IMR-90 (cell line): Measurements from ENCODE around the gene PPP1R2. TPM values are rescaled to one million over a fixed set of nuclear protein-coding genes. Genes with fewer than 3 reads are reported as not detected.

ENCODE experiments used
- ATAC-seq: fragments of 200-7000 bp; cut with Tn5 transposase; 2 replicates; pipeline ENCODE4 v1.9.1; 2020; ENCODE audit warnings: low read depth, mild to moderate bottlenecking, moderate library complexity
- BruUV-seq: library from RNA; stranded (reverse); fragments of 400-500 nt; replicated peaks from 2 replicates; lab custom pipeline; 2021; lab: Mats Ljungman, UMichigan
- CTCF ChIA-PET: fragments of 300-600 bp; formaldehyde crosslinking; extraction: SDS; loops from one replicate; lab custom pipeline; 2021; ENCODE audit warnings: antibody characterized with exemption; lab: Yijun Ruan, JAX
- POLR2A ChIA-PET: fragments of 300-600 bp; sonication (Branson Sonifier 250); formaldehyde crosslinking; loops from one replicate; lab custom pipeline; 2022; ENCODE audit warnings: antibody characterized with exemption; ENCODE audit not compliant: unreplicated experiment; lab: Charles Lee
- DNase-seq: peaks from one replicate; pipeline ENCODE4 v3.0.0; 2013
- H2AFZ ChIP-seq: replicated peaks from 2 replicates; pipeline ENCODE3; 2013; ENCODE audit warnings: low read length, mild to moderate bottlenecking; ENCODE audit not compliant: poor library complexity
- H2AK5ac ChIP-seq: 2 replicates; pipeline ENCODE4 v1.6.1; 2013; ENCODE audit warnings: low read depth, low read length, inconsistent platforms
- H2AK9ac ChIP-seq: replicated peaks from 2 replicates; pipeline ENCODE3; 2013; ENCODE audit warnings: mild to moderate bottlenecking, low read depth, low read length, moderate library complexity; ENCODE audit not compliant: poor library complexity
- H2BK120ac ChIP-seq: 2 replicates; pipeline ENCODE4 v1.6.1; 2013; ENCODE audit warnings: low read depth, low read length, inconsistent platforms
- H2BK15ac ChIP-seq: 3 replicates; pipeline ENCODE4 v1.6.1; 2013; ENCODE audit warnings: low read depth, low read length, inconsistent platforms
- H2BK20ac ChIP-seq: 2 replicates; pipeline ENCODE4 v1.6.1; 2013; ENCODE audit warnings: low read depth, mild to moderate bottlenecking, inconsistent platforms, low read length, moderate library complexity
- H2BK5ac ChIP-seq: 2 replicates; pipeline ENCODE4 v1.6.1; 2013; ENCODE audit warnings: mild to moderate bottlenecking, low read depth, low read length, inconsistent platforms; ENCODE audit not compliant: poor library complexity, severe bottlenecking
- H3K14ac ChIP-seq: replicated peaks from 2 replicates; pipeline ENCODE4 v1.6.1; 2013; ENCODE audit warnings: low read depth, low read length, inconsistent platforms
- H3K18ac ChIP-seq: 2 replicates; pipeline ENCODE4 v1.6.1; 2013; ENCODE audit warnings: low read depth, low read length, control low read depth
- H3K23ac ChIP-seq: 2 replicates; pipeline ENCODE4 v1.6.1; 2013; ENCODE audit warnings: low read depth, low read length, inconsistent platforms
- H3K27ac ChIP-seq: 2 replicates; pipeline ENCODE4 v1.5.1; 2013; ENCODE audit warnings: mild to moderate bottlenecking, control low read depth, low read length; ENCODE audit not compliant: insufficient read depth
- H3K27me3 ChIP-seq: 2 replicates; pipeline ENCODE4 v1.6.1; 2013; ENCODE audit warnings: low read length; ENCODE audit not compliant: control insufficient read depth, insufficient read depth
- H3K36me3 ChIP-seq: 2 replicates; pipeline ENCODE4 v1.6.1; 2013; ENCODE audit warnings: low read length, mixed read lengths; ENCODE audit not compliant: control insufficient read depth, insufficient read depth
- H3K4ac ChIP-seq: 2 replicates; pipeline ENCODE4 v1.6.1; 2013; ENCODE audit warnings: low read depth, low read length, inconsistent platforms
- H3K4me1 ChIP-seq: 2 replicates; pipeline ENCODE4 v1.6.1; 2013; ENCODE audit warnings: low read length, mixed read lengths; ENCODE audit not compliant: control insufficient read depth, insufficient read depth
- H3K4me2 ChIP-seq: 2 replicates; pipeline ENCODE4 v1.6.1; 2013; ENCODE audit warnings: low read depth, mild to moderate bottlenecking, control low read depth, low read length, moderate library complexity
- H3K4me3 ChIP-seq: 2 replicates; pipeline ENCODE4 v1.5.1; 2013; ENCODE audit warnings: low read depth, mild to moderate bottlenecking, control low read depth, low read length, moderate library complexity; ENCODE audit not compliant: insufficient read depth
- H3K56ac ChIP-seq: 2 replicates; pipeline ENCODE4 v1.6.1; 2013; ENCODE audit warnings: low read length, inconsistent platforms; ENCODE audit not compliant: insufficient read depth; ENCODE audit errors: extremely low read depth
- H3K79me1 ChIP-seq, 2 experiments: 2 replicates each; pipeline ENCODE4 v1.6.1; 2013; ENCODE audit warnings: low read length in 2 of 2, inconsistent platforms in 1 of 2, low read depth in 1 of 2
- H3K9ac ChIP-seq: 2 replicates; pipeline ENCODE4 v1.6.1; 2013; ENCODE audit warnings: low read depth, low read length, control low read depth
- H3K9me1 ChIP-seq: 2 replicates; pipeline ENCODE4 v1.6.1; 2013; ENCODE audit warnings: low read length, inconsistent platforms; ENCODE audit not compliant: insufficient read depth
- H3K9me3 ChIP-seq: 2 replicates; pipeline ENCODE4 v1.6.1; 2013; ENCODE audit warnings: low read length; ENCODE audit not compliant: control insufficient read depth, insufficient read depth
- H4K20me1 ChIP-seq: 2 replicates; pipeline ENCODE4 v1.6.1; 2013; ENCODE audit warnings: low read length, inconsistent platforms; ENCODE audit not compliant: insufficient read depth
- H4K5ac ChIP-seq: 2 replicates; pipeline ENCODE4 v1.6.1; 2013; ENCODE audit warnings: mild to moderate bottlenecking, low read depth, low read length, control low read depth
- H4K8ac ChIP-seq, 2 experiments: 2 replicates each; pipeline ENCODE4 v1.6.1; 2013; ENCODE audit warnings: low read depth in 2 of 2, low read length in 2 of 2, control low read depth in 1 of 2, inconsistent platforms in 1 of 2
- H4K91ac ChIP-seq: 2 replicates; pipeline ENCODE4 v1.6.1; 2013; ENCODE audit warnings: low read depth, low read length, inconsistent platforms; ENCODE audit not compliant: insufficient read depth
- BHLHE40 ChIP-seq: fragments of 150-350 bp; IDR thresholded peaks from 2 replicates; pipeline ENCODE4 v1.6.1; 2016; ENCODE audit warnings: mild to moderate bottlenecking, low read depth, low read length
- CEBPB ChIP-seq: IDR thresholded peaks from 2 replicates; pipeline ENCODE4 v1.6.1; 2012; ENCODE audit warnings: low read depth, low read length, improper control_type of control experiment
- CHD1 ChIP-seq: IDR thresholded peaks from 2 replicates; pipeline ENCODE4 v1.6.1; 2012; ENCODE audit warnings: low read depth, low read length, improper control_type of control experiment
- FOS ChIP-seq: fragments of 150-350 bp; IDR thresholded peaks from 2 replicates; pipeline ENCODE4 v1.6.1; 2016; ENCODE audit warnings: low read depth, low read length
- MAFK ChIP-seq: IDR thresholded peaks from 2 replicates; pipeline ENCODE4 v1.6.1; 2012; ENCODE audit warnings: low read depth, low read length, improper control_type of control experiment
- MAZ ChIP-seq: IDR thresholded peaks from 2 replicates; pipeline ENCODE4 v1.6.1; 2012; ENCODE audit warnings: low read depth, mild to moderate bottlenecking, low read length, improper control_type of control experiment, moderate library complexity, borderline replicate concordance
- MXI1 ChIP-seq: IDR thresholded peaks from 2 replicates; pipeline ENCODE4 v1.6.1; 2012; ENCODE audit warnings: low read depth, mild to moderate bottlenecking, low read length, moderate library complexity, borderline replicate concordance
- NFE2L2 ChIP-seq: fragments of 150-350 bp; IDR thresholded peaks from 2 replicates; pipeline ENCODE4 v1.6.1; 2016; ENCODE audit warnings: low read depth, mild to moderate bottlenecking, low read length
- POLR2A ChIP-seq: IDR thresholded peaks from 2 replicates; pipeline ENCODE4 v1.6.1; 2012; ENCODE audit warnings: mild to moderate bottlenecking, low read depth, low read length
- RAD21 ChIP-seq: IDR thresholded peaks from 2 replicates; pipeline ENCODE4 v1.6.1; 2012; ENCODE audit warnings: low read length, improper control_type of control experiment
- RCOR1 ChIP-seq: IDR thresholded peaks from 2 replicates; pipeline ENCODE4 v1.6.1; 2012; ENCODE audit warnings: mild to moderate bottlenecking, low read length, improper control_type of control experiment; ENCODE audit not compliant: insufficient replicate concordance
- RFX5 ChIP-seq: IDR thresholded peaks from 2 replicates; pipeline ENCODE4 v1.8.0; 2012; ENCODE audit warnings: low read depth, mild to moderate bottlenecking, low read length, moderate library complexity
- SMC3 ChIP-seq: fragments of 150-350 bp; IDR thresholded peaks from 2 replicates; pipeline ENCODE4 v1.6.1; 2016; ENCODE audit warnings: low read depth, mild to moderate bottlenecking, antibody characterized with exemption, low read length, moderate library complexity
- WGBS, 2 experiments: methylation state at CpG; one replicate each; pipeline versions ENCODE4 v1.1.5 to v1.1.7; 2013; ENCODE audit warnings: missing lambda C conversion rate in 2 of 2; ENCODE audit not compliant: insufficient read length in 1 of 2; ENCODE audit errors: extremely low coverage in 2 of 2; 5-methylcytosine and 5-hydroxymethylcytosine counted together
- dilution Hi-C: fragments of 300-500 bp; cut with HindIII; formaldehyde crosslinking; loops from one replicate; pipeline ENCODE4 v1.14.3; 2018; ENCODE audit warnings: low sequenced_read_pairs; ENCODE audit not compliant: unreplicated experiment
- in situ Hi-C: fragments of 300-500 bp; cut with MboI; formaldehyde crosslinking; loops from 3 replicates; pipeline ENCODE4 v1.14.3; 2019; ENCODE audit warnings: low sequenced_read_pairs, inconsistent platforms, mixed read lengths
- intact Hi-C: fragments of 100-400 bp; cut with micrococcal nuclease; formaldehyde crosslinking; loops from 2 replicates; pipeline ENCODE4 v1.10.0; 2022
- polyA plus RNA-seq, 3 experiments: library from polyadenylated mRNA; depleted of rRNA; stranded (reverse); fragments of >200 nt; gene quantifications; 2 replicates each; pipeline ENCODE4 v1.2.3, GENCODE V29; 2012; ENCODE audit warnings: low replicate concordance in 1 of 3
- total RNA-seq: library from RNA; depleted of rRNA; stranded (reverse); fragments of >200 nt; gene quantifications from 2 replicates; pipeline ENCODE4 v1.2.3, GENCODE V29; 2012
- TF ChIP-seq, protein P1 (sequence below): fragments of 150-350 bp; IDR thresholded peaks from 2 replicates; pipeline ENCODE4 v1.6.1; 2017; ENCODE audit warnings: mild to moderate bottlenecking, antibody characterized with exemption, low read length, low read depth
- TF ChIP-seq, protein P2 (sequence below): fragments of 150-350 bp; IDR thresholded peaks from 2 replicates; pipeline ENCODE4 v1.6.1; 2016; ENCODE audit warnings: low read depth, mild to moderate bottlenecking, low read length, moderate library complexity, borderline replicate concordance
- TF ChIP-seq, protein P3 (sequence below): conservative IDR thresholded peaks from 2 replicates; pipeline ENCODE4 v1.5.1; 2012; ENCODE audit warnings: mild to moderate bottlenecking, low read depth, low read length, improper control_type of control experiment

The PPP1R2 gene
- total and polyA plus RNA-seq, 2 of the 4 experiments (the other 2 are of a cell fraction), result 9.2 to 36.0 TPM

DNA sequence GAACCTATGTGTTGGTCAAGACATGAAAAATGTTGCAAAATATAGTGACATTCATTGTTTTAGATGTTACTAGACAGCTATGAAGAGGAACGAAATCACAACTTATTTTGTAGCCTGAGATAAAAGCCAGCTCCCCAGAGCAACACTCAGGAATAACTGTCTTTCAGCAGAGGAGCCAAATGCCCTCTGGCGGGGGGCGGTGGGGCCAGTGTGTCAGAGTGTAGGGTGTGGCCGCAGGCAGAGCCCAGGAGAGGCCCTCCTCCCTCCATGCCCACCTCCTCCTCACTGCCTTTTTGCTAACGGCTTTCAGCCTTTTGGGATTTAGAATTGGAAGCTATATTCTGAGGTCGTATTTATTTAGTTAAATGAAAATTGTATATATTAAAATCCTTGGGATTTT lies 23.7 kb upstream of the PPP1R2 start:
- TF ChIP-seq CEBPB (no peak), MAZ (no peak), RCOR1 (no peak), MXI1 (no peak), SMC3 (no peak), POLR2A (no peak), NFE2L2 (no peak), RAD21 (no peak), RFX5 (no peak), CHD1 (no peak), MAFK (no peak), FOS (no peak), BHLHE40 (no peak)
- TF ChIP-seq, protein P1, sequence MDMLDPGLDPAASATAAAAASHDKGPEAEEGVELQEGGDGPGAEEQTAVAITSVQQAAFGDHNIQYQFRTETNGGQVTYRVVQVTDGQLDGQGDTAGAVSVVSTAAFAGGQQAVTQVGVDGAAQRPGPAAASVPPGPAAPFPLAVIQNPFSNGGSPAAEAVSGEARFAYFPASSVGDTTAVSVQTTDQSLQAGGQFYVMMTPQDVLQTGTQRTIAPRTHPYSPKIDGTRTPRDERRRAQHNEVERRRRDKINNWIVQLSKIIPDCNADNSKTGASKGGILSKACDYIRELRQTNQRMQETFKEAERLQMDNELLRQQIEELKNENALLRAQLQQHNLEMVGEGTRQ, result no peak
- TF ChIP-seq, protein P2, sequence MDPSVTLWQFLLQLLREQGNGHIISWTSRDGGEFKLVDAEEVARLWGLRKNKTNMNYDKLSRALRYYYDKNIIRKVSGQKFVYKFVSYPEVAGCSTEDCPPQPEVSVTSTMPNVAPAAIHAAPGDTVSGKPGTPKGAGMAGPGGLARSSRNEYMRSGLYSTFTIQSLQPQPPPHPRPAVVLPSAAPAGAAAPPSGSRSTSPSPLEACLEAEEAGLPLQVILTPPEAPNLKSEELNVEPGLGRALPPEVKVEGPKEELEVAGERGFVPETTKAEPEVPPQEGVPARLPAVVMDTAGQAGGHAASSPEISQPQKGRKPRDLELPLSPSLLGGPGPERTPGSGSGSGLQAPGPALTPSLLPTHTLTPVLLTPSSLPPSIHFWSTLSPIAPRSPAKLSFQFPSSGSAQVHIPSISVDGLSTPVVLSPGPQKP, result no peak
- TF ChIP-seq, protein P3, sequence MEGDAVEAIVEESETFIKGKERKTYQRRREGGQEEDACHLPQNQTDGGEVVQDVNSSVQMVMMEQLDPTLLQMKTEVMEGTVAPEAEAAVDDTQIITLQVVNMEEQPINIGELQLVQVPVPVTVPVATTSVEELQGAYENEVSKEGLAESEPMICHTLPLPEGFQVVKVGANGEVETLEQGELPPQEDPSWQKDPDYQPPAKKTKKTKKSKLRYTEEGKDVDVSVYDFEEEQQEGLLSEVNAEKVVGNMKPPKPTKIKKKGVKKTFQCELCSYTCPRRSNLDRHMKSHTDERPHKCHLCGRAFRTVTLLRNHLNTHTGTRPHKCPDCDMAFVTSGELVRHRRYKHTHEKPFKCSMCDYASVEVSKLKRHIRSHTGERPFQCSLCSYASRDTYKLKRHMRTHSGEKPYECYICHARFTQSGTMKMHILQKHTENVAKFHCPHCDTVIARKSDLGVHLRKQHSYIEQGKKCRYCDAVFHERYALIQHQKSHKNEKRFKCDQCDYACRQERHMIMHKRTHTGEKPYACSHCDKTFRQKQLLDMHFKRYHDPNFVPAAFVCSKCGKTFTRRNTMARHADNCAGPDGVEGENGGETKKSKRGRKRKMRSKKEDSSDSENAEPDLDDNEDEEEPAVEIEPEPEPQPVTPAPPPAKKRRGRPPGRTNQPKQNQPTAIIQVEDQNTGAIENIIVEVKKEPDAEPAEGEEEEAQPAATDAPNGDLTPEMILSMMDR, result no peak
- Histone ChIP-seq H3K27me3 (peaks cover 37% of the 10 kb centered on the region), H2BK5ac (no peak overlapping the region), H2AK9ac (no peak overlapping the region), H4K8ac (no peak overlapping the region), H3K27ac (no peak overlapping the region), H3K4ac (no peak overlapping the region), H2AFZ (no peak overlapping the region), H2BK15ac (no peak overlapping the region), H4K20me1 (no peaks in the 10 kb centered on the region), H3K4me1 (no peaks in the 10 kb centered on the region), H4K91ac (no peak overlapping the region), H2AK5ac (no peak overlapping the region), H3K79me1 (no peaks in the 10 kb centered on the region), H2BK120ac (no peak overlapping the region), H3K4me3 (no peak overlapping the region), H3K36me3 (no peaks in the 10 kb centered on the region), H3K9ac (no peak overlapping the region), H3K9me3 (peaks cover 5% of the 10 kb centered on the region; the same call in 1 of the 2 replicates), H2BK20ac (no peak overlapping the region), H4K5ac (no peak overlapping the region), H3K18ac (no peak overlapping the region), H3K23ac (no peak overlapping the region), H3K9me1 (no peaks in the 10 kb centered on the region), H3K4me2 (no peak overlapping the region), H3K14ac (no peak overlapping the region), H3K56ac (no peak overlapping the region)
- no TSS peak for BruUV-seq
- DNase-seq (no peak), ATAC-seq (no peak)
- POLR2A ChIA-PET, result no interaction called here
- WGBS, 2 experiments, result no CpG with 5 or more reads among the region's 6 CpGs
- dilution Hi-C loops, result no loop called here
- intact Hi-C loops, result no loop called here
- CTCF ChIA-PET, result interaction anchor here (0.6 kb wide), 1 partner anchor 15 kb away, joined by 3 read pairs; no protein-coding TSS in a partner anchor
- in situ Hi-C loops, result no loop called here
